WERI-Rb-1 (cell line): ENCODE data around the gene TMPO.

Experiments
- DNase-seq: peaks from one replicate; pipeline ENCODE4 v3.0.0-alpha.2; 2020
- H3K27ac ChIP-seq: fragments of 250-450 bp; sonication (Bioruptor Pico); 2 replicates; pipeline ENCODE4 v1.5.1; 2020; ENCODE audit warnings: mild to moderate bottlenecking, moderate library complexity
- H3K27me3 ChIP-seq: fragments of 250-450 bp; sonication (Bioruptor Pico); 2 replicates; pipeline ENCODE4 v1.5.1; 2021; ENCODE audit warnings: mild to moderate bottlenecking, low read depth, moderate library complexity; ENCODE audit not compliant: insufficient read depth, severe bottlenecking
- H3K36me3 ChIP-seq: fragments of 250-450 bp; sonication (Bioruptor Pico); 2 replicates; pipeline ENCODE4 v1.5.1; 2020; ENCODE audit warnings: mild to moderate bottlenecking, moderate library complexity
- H3K4me3 ChIP-seq: 2 replicates; pipeline ENCODE4 v1.5.1; 2011; ENCODE audit warnings: low read depth, mild to moderate bottlenecking, control low read depth, low read length
- H3K9me3 ChIP-seq: fragments of 250-450 bp; sonication (Bioruptor Pico); 2 replicates; pipeline ENCODE4 v1.5.1; 2021; ENCODE audit warnings: mild to moderate bottlenecking, moderate library complexity; ENCODE audit not compliant: severe bottlenecking
- TF ChIP-seq, protein P1 (sequence below): IDR thresholded peaks from 2 replicates; pipeline ENCODE4 v1.5.1; 2011; ENCODE audit warnings: low read depth, mild to moderate bottlenecking, control low read depth, inconsistent platforms, low read length

Gene TMPO

GRCh38 chr12:98515287-98516110, at the start of gene TMPO:
TMPO (plus strand) TSS chr12:98515590; CDS start chr12:98515868, 278 bp downstream.
- TF ChIP-seq, protein P1, sequence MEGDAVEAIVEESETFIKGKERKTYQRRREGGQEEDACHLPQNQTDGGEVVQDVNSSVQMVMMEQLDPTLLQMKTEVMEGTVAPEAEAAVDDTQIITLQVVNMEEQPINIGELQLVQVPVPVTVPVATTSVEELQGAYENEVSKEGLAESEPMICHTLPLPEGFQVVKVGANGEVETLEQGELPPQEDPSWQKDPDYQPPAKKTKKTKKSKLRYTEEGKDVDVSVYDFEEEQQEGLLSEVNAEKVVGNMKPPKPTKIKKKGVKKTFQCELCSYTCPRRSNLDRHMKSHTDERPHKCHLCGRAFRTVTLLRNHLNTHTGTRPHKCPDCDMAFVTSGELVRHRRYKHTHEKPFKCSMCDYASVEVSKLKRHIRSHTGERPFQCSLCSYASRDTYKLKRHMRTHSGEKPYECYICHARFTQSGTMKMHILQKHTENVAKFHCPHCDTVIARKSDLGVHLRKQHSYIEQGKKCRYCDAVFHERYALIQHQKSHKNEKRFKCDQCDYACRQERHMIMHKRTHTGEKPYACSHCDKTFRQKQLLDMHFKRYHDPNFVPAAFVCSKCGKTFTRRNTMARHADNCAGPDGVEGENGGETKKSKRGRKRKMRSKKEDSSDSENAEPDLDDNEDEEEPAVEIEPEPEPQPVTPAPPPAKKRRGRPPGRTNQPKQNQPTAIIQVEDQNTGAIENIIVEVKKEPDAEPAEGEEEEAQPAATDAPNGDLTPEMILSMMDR = no peak
- Histone ChIP-seq H3K27me3 (no peaks in the 10 kb centered on the region), H3K4me3 (peak within 1 kb of the TSS; percentile 99), H3K27ac (peak within 1 kb of the TSS; percentile 100), H3K36me3 (peaks cover 35% of the 10 kb centered on the region), H3K9me3 (no peaks in the 10 kb centered on the region)
- DNase-seq = peak; percentile 88

DNA sequence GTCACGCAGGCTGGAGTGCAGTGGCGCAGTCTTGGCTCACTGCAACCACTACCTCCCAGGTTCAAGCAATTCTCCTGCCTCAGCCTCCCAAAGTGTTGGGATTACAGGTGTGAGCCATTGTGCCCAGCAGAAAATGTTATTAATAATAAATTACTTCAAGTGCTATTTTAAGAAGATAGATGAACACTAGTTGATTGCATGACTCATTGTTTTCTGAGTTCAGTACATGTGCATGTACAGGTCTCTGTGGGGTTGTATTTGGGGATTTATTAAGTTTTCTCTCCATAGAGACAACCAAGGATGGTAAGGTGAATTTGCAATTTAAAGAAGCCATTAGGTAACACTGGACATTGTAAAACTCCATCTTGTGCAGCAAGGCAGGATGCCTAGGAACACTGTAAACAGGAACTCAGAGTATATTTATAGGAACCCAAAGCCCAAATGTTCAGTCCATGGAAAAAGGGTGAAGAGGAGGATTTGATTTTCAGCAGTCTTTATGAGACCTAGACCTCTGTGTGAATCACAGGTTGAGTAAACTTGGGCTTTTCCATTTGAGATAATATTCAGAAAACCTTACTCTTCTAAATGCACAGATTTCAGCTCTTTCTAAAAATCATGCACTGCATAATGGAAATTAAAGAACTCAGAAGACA, 49.3 kb upstream of the TMPO start:
- Histone ChIP-seq H3K4me3 (no peak overlapping the region), H3K27me3 (no peaks in the 10 kb centered on the region), H3K9me3 (no peaks in the 10 kb centered on the region), H3K27ac (no peak overlapping the region), H3K36me3 (no peaks in the 10 kb centered on the region)
- DNase-seq = no peak
- TF ChIP-seq, protein P1 = no peak

DNA sequence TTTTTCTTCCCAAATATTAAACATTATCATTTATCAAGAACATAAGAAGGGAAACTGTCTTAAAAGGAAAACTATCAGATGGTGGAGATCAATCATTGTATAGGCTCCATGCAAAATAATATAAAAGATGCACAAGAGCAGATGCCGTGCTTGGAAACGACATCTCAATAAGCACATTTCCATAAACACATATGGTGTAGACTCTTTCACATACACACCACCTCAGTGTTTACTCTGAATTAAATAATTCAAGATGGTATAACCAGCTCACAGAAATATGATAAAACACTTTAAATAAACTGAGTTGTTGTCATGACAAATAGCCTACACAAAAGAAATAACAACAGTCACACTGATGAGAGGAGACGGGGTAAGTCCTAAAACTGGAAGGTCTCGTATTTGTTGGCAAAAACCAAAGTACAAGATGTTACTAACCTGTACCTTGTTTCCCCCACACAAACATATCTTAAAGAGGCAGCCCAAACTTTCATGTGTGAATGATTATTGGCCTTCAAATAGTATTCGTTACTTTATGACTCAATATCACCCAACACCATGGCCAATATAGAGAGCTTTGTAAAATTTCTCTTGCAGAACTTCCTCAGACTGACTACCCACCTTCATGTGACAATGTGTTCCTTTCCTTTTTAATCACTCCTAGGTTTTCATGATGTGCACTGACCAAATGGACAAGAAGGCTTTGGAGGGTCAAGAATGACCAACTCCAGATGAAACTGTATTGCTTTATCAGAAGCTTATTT, 48.6 kb upstream of the TMPO start:
- no peaks in the 10 kb centered on the region for H3K9me3 ChIP-seq
- no peaks in the 10 kb centered on the region for H3K36me3 ChIP-seq
- no peak overlapping the region for H3K27ac ChIP-seq
- H3K27me3 ChIP-seq = no peaks in the 10 kb centered on the region
- no peak overlapping the region for H3K4me3 ChIP-seq
- TF ChIP-seq, protein P1 = no peak
- DNase-seq = no peak

- DNase-seq = no peak
- H3K27ac ChIP-seq = no peak overlapping the region
- H3K4me3 ChIP-seq = no peak overlapping the region
- TF ChIP-seq, protein P1 = no peak
- no peaks in the 10 kb centered on the region for H3K27me3 ChIP-seq
- no peaks in the 10 kb centered on the region for H3K9me3 ChIP-seq
- H3K36me3 ChIP-seq = no peaks in the 10 kb centered on the region
Observed at GRCh38 chr12:98469109-98469508, 46.3 kb upstream of the TMPO start.

DNA sequence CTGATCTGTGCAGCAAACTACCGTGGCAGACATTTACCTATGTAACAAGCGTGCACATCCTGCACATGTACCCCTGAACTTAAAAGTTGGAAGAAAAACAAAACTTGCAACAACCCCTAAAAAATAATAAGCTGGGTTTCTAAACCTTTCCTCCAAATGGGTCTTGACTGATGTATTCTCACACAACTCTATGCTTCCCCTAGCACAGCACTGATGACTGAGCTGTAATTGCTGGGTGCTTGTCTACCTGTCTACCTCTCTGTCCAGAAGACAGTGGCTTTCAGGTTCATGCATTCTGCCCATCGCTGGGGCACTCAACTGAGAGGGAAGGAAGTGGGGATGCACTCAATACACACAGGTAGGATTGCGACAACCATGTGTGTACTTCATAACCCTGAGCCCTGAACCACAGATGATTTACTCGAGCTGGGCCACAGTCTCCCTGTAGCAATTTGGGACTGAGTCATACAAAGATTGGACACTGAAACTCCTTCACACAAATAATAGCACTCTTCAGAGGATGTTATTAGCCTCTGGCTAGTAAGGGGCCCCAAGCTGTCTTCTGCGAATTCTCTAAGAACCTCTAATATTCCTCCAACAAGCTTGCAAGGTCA, 44.8 kb upstream of the TMPO start:
- Histone ChIP-seq H3K4me3 (no peak overlapping the region), H3K9me3 (no peaks in the 10 kb centered on the region), H3K27me3 (no peaks in the 10 kb centered on the region), H3K27ac (no peak overlapping the region), H3K36me3 (no peaks in the 10 kb centered on the region)
- DNase-seq = no peak
- TF ChIP-seq, protein P1 = no peak
